ENCODE measurements around the gene CAMK4. TPM values are rescaled to one million over a fixed set of nuclear protein-coding genes. Genes with fewer than 3 reads are reported as not detected.
A peak's percentile ranks its signal among the peaks of the same experiment; 100 is the strongest.

Gene CAMK4
- total RNA-seq, 2 donors from 2014 or later = 6.7 to 14.0 TPM

DNA sequence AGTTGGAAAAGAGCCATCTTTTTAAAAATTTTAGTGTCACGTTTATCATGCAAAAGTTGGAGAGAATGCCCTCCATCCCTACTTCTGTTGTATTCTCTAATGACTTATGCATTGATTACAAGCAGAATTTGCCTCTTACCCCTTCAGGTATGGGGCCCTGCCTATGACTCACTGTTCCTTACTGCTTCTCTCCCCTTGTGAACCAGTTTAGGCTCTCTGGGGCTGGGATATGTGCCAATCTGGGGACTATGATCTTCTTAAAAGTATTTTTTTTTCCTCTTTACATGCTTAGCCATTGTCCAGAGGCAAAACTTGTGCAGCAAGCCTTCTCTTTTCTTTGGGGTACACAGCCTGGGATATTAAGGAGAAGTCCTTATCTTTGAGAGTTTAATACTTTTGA, 37.4 kb downstream of the CAMK4 start:
- 86% methylated on average over 1 of the region's 1 CpG for WGBS
- no peaks in the 10 kb centered on the region for H3K9me3 ChIP-seq
- H3K27me3 ChIP-seq (replicated peaks; ENCODE audit: insufficient read depth) = no peaks in the 10 kb centered on the region
- H3K36me3 ChIP-seq = no peaks in the 10 kb centered on the region
- intact Hi-C loops (cut with DNase I) = no loop called here
- no peak for TF ChIP-seq POLR2A (IDR thresholded peaks at IDR 0.05)
- TF ChIP-seq POLR2AphosphoS5 (IDR thresholded peaks at IDR 0.05) = no peak
- TF ChIP-seq, protein P1, sequence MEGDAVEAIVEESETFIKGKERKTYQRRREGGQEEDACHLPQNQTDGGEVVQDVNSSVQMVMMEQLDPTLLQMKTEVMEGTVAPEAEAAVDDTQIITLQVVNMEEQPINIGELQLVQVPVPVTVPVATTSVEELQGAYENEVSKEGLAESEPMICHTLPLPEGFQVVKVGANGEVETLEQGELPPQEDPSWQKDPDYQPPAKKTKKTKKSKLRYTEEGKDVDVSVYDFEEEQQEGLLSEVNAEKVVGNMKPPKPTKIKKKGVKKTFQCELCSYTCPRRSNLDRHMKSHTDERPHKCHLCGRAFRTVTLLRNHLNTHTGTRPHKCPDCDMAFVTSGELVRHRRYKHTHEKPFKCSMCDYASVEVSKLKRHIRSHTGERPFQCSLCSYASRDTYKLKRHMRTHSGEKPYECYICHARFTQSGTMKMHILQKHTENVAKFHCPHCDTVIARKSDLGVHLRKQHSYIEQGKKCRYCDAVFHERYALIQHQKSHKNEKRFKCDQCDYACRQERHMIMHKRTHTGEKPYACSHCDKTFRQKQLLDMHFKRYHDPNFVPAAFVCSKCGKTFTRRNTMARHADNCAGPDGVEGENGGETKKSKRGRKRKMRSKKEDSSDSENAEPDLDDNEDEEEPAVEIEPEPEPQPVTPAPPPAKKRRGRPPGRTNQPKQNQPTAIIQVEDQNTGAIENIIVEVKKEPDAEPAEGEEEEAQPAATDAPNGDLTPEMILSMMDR (IDR thresholded peaks at IDR 0.05) = no peak
- DNase-seq (ENCODE audit: low spot score) = no peak
- no peak overlapping the region for H3K4me3 ChIP-seq
- no peak overlapping the region for H3K27ac ChIP-seq
- no peaks in the 10 kb centered on the region for H3K4me1 ChIP-seq (replicated peaks)

DNA sequence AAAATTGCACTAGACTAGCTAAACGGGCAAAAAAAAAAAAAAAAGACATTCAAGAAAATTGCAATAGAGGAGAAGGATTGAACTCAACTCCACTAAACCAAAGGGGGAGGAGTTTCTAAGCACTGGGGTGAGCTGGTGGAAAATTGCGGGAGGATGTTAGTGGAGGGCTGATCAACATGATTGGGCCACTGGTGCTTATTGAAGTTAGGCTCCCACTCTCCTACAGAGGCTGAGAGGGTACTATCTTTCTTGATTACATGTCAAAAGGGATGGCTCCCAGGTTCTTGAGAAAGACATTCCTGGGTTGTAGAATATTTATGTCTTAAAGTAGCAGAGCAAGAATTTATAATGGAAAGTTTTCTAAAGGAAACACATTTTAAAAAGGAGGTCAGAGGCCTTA, 38.0 kb downstream of the CAMK4 start:
- H3K36me3 ChIP-seq = no peaks in the 10 kb centered on the region
- no peak for DNase-seq (ENCODE audit: low spot score)

DNA sequence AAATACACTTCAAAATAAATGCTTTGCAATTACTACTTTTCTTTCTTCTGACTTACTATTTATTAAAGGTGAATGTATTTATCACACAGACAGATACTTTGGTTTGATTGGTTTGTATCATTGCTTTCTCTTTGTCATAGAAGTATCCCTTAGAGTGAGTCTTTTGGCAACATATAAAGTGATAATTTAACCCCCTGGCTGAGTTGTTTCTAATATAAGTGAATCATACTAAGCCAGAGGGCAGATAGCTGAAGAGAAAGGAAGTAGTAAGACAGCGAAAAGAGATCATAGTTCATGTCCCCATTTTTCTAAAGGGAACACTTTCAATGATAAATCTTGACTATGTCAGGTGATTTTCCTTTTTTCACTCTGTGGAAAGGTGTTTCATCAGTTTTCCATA, 38.6 kb downstream of the CAMK4 start:
- no peaks in the 10 kb centered on the region for H3K4me1 ChIP-seq (replicated peaks)
- TF ChIP-seq POLR2AphosphoS5 (IDR thresholded peaks at IDR 0.05) (no peak), POLR2A (IDR thresholded peaks at IDR 0.05) (no peak)
- TF ChIP-seq, protein P1 (IDR thresholded peaks at IDR 0.05) = no peak
- intact Hi-C loops (cut with DNase I) = no loop called here
- no peaks in the 10 kb centered on the region for H3K9me3 ChIP-seq
- no peaks in the 10 kb centered on the region for H3K36me3 ChIP-seq
- WGBS = 92% methylated on average over 1 of the region's 1 CpG
- H3K27ac ChIP-seq = no peak overlapping the region
- H3K4me3 ChIP-seq = no peak overlapping the region
- H3K27me3 ChIP-seq (replicated peaks; ENCODE audit: insufficient read depth) = no peaks in the 10 kb centered on the region
- no peak for DNase-seq (ENCODE audit: low spot score)

More for the DNA sequence above, 38.0 kb downstream of the CAMK4 start:
- intact Hi-C loops (cut with DNase I) = no loop called here
- no peak overlapping the region for H3K4me3 ChIP-seq
- no peaks in the 10 kb centered on the region for H3K27me3 ChIP-seq (replicated peaks; ENCODE audit: insufficient read depth)
- H3K27ac ChIP-seq = no peak overlapping the region
- H3K4me1 ChIP-seq (replicated peaks) = no peaks in the 10 kb centered on the region
- no peaks in the 10 kb centered on the region for H3K9me3 ChIP-seq
- no peak for TF ChIP-seq POLR2AphosphoS5 (IDR thresholded peaks at IDR 0.05)
- TF ChIP-seq, protein P1 (IDR thresholded peaks at IDR 0.05) = no peak
- TF ChIP-seq POLR2A (IDR thresholded peaks at IDR 0.05) = no peak
- WGBS = 77% methylated on average over 2 of the region's 2 CpGs

DNA sequence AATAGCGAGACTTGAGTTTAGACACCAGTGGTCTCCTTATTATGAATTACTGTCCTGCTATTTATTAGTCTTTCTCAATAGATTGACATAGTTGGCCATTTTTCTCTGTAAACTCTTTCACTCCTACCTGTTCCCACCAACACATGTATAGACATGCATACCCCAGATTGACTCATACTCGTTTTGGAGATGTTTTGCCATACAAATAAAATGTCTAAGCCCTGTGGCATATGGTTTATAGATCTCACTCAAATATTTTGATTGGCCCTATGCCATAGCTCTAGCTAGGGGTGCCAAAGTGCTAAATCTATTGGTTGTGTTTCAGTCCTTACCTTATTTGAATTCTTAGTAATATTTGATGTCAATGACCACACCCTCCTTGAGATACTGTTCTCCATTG, 42.3 kb downstream of the CAMK4 start:
- H3K27ac ChIP-seq = no peak overlapping the region
- no peaks in the 10 kb centered on the region for H3K9me3 ChIP-seq
- no peaks in the 10 kb centered on the region for H3K36me3 ChIP-seq
- TF ChIP-seq, protein P1 (IDR thresholded peaks at IDR 0.05) = no peak
- no peaks in the 10 kb centered on the region for H3K27me3 ChIP-seq (replicated peaks; ENCODE audit: insufficient read depth)
- no peaks in the 10 kb centered on the region for H3K4me1 ChIP-seq (replicated peaks)
- peak; percentile 14 for DNase-seq (ENCODE audit: low spot score)
- intact Hi-C loops (cut with DNase I) = no loop called here
- WGBS = 49% methylated on average over 2 of the region's 2 CpGs
- no peak overlapping the region for H3K4me3 ChIP-seq

DNA sequence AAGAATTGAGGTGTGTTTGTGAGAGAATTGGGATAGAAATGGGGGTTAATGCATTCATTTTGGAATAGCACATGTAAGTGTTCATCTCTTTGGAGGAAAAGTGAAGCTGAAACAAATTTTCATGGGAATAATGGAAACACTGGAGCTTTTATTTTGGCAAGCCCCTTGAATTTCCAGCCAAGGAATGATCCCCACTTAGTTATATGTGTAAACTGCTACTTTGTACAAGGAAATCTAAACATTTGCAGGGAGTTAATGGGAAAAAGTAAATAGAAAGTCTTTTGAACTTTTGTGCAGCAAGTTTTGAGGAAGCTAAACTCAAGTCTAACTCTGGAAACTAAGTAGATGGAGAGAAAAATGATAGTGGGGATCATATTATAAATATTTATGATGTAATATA, 44.1 kb downstream of the CAMK4 start:
- intact Hi-C loops (cut with DNase I) = no loop called here
- Histone ChIP-seq H3K27ac (no peak overlapping the region), H3K9me3 (no peaks in the 10 kb centered on the region), H3K27me3 (replicated peaks; ENCODE audit: insufficient read depth) (no peaks in the 10 kb centered on the region), H3K4me3 (no peak overlapping the region), H3K36me3 (no peaks in the 10 kb centered on the region), H3K4me1 (replicated peaks) (no peaks in the 10 kb centered on the region)
- no peak for DNase-seq (ENCODE audit: low spot score)
- TF ChIP-seq, protein P1 (IDR thresholded peaks at IDR 0.05) = no peak

All from prostate gland (tissue), 2 donors.